Measurements from ENCODE around the gene KCNAB1. TPM values are rescaled to one million over a fixed set of nuclear protein-coding genes. Genes with fewer than 3 reads are reported as not detected.

KCNAB1 gene
- total RNA-seq, 2 donors from 2014 or later, result 14.0 to 33.1 TPM

GRCh38 chr3:156297582-156297981 lies 177.2 kb downstream of the KCNAB1 start:
- intact Hi-C loops (cut with DNase I), result no loop called here
- no peak for DNase-seq (ENCODE audit: low spot score)

GRCh38 chr3:156298014-156298413 lies 177.6 kb downstream of the KCNAB1 start:
- DNase-seq (ENCODE audit: low spot score), result no peak
- intact Hi-C loops (cut with DNase I), result no loop called here

- DNase-seq (ENCODE audit: low spot score), result peak; percentile 89
- intact Hi-C loops (cut with DNase I), result no loop called here
Measured at GRCh38 chr3:156298938-156299337, 178.6 kb downstream of the KCNAB1 start.

- no peak for DNase-seq (ENCODE audit: low spot score)
- intact Hi-C loops (cut with DNase I), result no loop called here
Measured at GRCh38 chr3:156299569-156299968, 179.2 kb downstream of the KCNAB1 start.

- intact Hi-C loops (cut with DNase I), result no loop called here
- no peak for DNase-seq (ENCODE audit: low spot score)
Measured at GRCh38 chr3:156300371-156300770, 180.0 kb downstream of the KCNAB1 start.

- no peak for DNase-seq (ENCODE audit: low spot score)
- intact Hi-C loops (cut with DNase I), result no loop called here
Measured at GRCh38 chr3:156300929-156301840, 180.8 kb downstream of the KCNAB1 start.

- no peak for DNase-seq (ENCODE audit: low spot score)
- intact Hi-C loops (cut with DNase I), result no loop called here
Measured at GRCh38 chr3:156303001-156303707, 182.8 kb downstream of the KCNAB1 start.

GRCh38 chr3:156304406-156304805 lies 184.0 kb downstream of the KCNAB1 start:
- intact Hi-C loops (cut with DNase I), result no loop called here
- DNase-seq (ENCODE audit: low spot score), result no peak

- DNase-seq (ENCODE audit: low spot score), result no peak
- intact Hi-C loops (cut with DNase I), result no loop called here
Measured at GRCh38 chr3:156305672-156306071, 185.3 kb downstream of the KCNAB1 start.

- peak; percentile 88 for DNase-seq (ENCODE audit: low spot score)
- intact Hi-C loops (cut with DNase I), result no loop called here
Measured at GRCh38 chr3:156307704-156308103, 187.3 kb downstream of the KCNAB1 start.

GRCh38 chr3:156311431-156311830 lies 191.1 kb downstream of the KCNAB1 start:
- intact Hi-C loops (cut with DNase I), result no loop called here
- DNase-seq (ENCODE audit: low spot score), result no peak

GRCh38 chr3:156311930-156312329 lies 191.6 kb downstream of the KCNAB1 start:
- intact Hi-C loops (cut with DNase I), result no loop called here
- DNase-seq (ENCODE audit: low spot score), result no peak

GRCh38 chr3:156316076-156316475 lies 195.7 kb downstream of the KCNAB1 start:
- intact Hi-C loops (cut with DNase I), result no loop called here
- no peak for DNase-seq (ENCODE audit: low spot score)

GRCh38 chr3:156317462-156318074 lies 197.2 kb downstream of the KCNAB1 start:
- intact Hi-C loops (cut with DNase I), result no loop called here
- DNase-seq (ENCODE audit: low spot score), result no peak

GRCh38 chr3:156321945-156322344 lies 201.6 kb downstream of the KCNAB1 start:
- no peak for DNase-seq (ENCODE audit: low spot score)
- intact Hi-C loops (cut with DNase I), result no loop called here

GRCh38 chr3:156323466-156323865 lies 203.1 kb downstream of the KCNAB1 start:
- DNase-seq (ENCODE audit: low spot score), result no peak
- intact Hi-C loops (cut with DNase I), result no loop called here

GRCh38 chr3:156330415-156330814 lies 210.0 kb downstream of the KCNAB1 start:
- no peak for DNase-seq (ENCODE audit: low spot score)
- intact Hi-C loops (cut with DNase I), result no loop called here

GRCh38 chr3:156332304-156332703 lies 211.9 kb downstream of the KCNAB1 start:
- intact Hi-C loops (cut with DNase I), result no loop called here
- DNase-seq (ENCODE audit: low spot score), result no peak

- intact Hi-C loops (cut with DNase I), result no loop called here
- DNase-seq (ENCODE audit: low spot score), result no peak
Measured at GRCh38 chr3:156334841-156335545, 214.6 kb downstream of the KCNAB1 start.

- no peak for DNase-seq (ENCODE audit: low spot score)
- intact Hi-C loops (cut with DNase I), result no loop called here
Measured at GRCh38 chr3:156339491-156339890, 219.1 kb downstream of the KCNAB1 start.

Data from posterior vena cava (tissue), 2 donors.